ENCODE data around the gene HTT.

The HTT gene

GRCh38 chr4:3223956-3224748 lies 149.7 kb downstream of the HTT start:
- DNase-seq = no peak

- no peak for DNase-seq
Measured at GRCh38 chr4:3225071-3225850, 150.8 kb downstream of the HTT start.

GRCh38 chr4:3225936-3226335 lies 151.5 kb downstream of the HTT start:
- DNase-seq = no peak

GRCh38 chr4:3226467-3226866 lies 152.0 kb downstream of the HTT start:
- no peak for DNase-seq

GRCh38 chr4:3226944-3227343 lies 152.5 kb downstream of the HTT start:
- no peak for DNase-seq

- no peak for DNase-seq
Measured at GRCh38 chr4:3227878-3228675, 153.6 kb downstream of the HTT start.

- DNase-seq = no peak
Measured at GRCh38 chr4:3228881-3229280, 154.4 kb downstream of the HTT start.

- DNase-seq = no peak
Measured at GRCh38 chr4:3229328-3229727, 154.8 kb downstream of the HTT start.

GRCh38 chr4:3229964-3230363 lies 155.5 kb downstream of the HTT start:
- DNase-seq = no peak

- DNase-seq = no peak
Measured at GRCh38 chr4:3231471-3231870, 157.0 kb downstream of the HTT start.

GRCh38 chr4:3232001-3232400 lies 157.5 kb downstream of the HTT start:
- DNase-seq = no peak

GRCh38 chr4:3232871-3233271 lies 158.4 kb downstream of the HTT start:
- DNase-seq = no peak

- no peak for DNase-seq
Measured at GRCh38 chr4:3233391-3234071, 159.1 kb downstream of the HTT start.

- DNase-seq = no peak
Measured at GRCh38 chr4:3234171-3235029, 159.9 kb downstream of the HTT start.

- no peak for DNase-seq
Measured at GRCh38 chr4:3235030-3235345, 160.5 kb downstream of the HTT start.

- no peak for DNase-seq
Measured at GRCh38 chr4:3235581-3235980, 161.1 kb downstream of the HTT start.

- DNase-seq = no peak
Measured at GRCh38 chr4:3236326-3236878, 161.9 kb downstream of the HTT start.

- DNase-seq = no peak
Measured at GRCh38 chr4:3237266-3237665, 162.8 kb downstream of the HTT start.

- DNase-seq = no peak
Measured at GRCh38 chr4:3237712-3238560, 163.5 kb downstream of the HTT start.

- DNase-seq = no peak
Measured at GRCh38 chr4:3238721-3239120, 164.2 kb downstream of the HTT start.

- DNase-seq = no peak
Measured at GRCh38 chr4:3239303-3239702, 164.8 kb downstream of the HTT start.
